ENCODE data around the gene GNAT1. TPM values are rescaled to one million over a fixed set of nuclear protein-coding genes. Genes with fewer than 3 reads are reported as not detected.
"Not testable (repeated sequence)": the region's sequence is repeated elsewhere in the genome, so short reads cannot be mapped to it uniquely, and the experiment has no call there.

Gene GNAT1
- total RNA-seq, 1 experiment from 2014 or later: 0.50 TPM

DNA sequence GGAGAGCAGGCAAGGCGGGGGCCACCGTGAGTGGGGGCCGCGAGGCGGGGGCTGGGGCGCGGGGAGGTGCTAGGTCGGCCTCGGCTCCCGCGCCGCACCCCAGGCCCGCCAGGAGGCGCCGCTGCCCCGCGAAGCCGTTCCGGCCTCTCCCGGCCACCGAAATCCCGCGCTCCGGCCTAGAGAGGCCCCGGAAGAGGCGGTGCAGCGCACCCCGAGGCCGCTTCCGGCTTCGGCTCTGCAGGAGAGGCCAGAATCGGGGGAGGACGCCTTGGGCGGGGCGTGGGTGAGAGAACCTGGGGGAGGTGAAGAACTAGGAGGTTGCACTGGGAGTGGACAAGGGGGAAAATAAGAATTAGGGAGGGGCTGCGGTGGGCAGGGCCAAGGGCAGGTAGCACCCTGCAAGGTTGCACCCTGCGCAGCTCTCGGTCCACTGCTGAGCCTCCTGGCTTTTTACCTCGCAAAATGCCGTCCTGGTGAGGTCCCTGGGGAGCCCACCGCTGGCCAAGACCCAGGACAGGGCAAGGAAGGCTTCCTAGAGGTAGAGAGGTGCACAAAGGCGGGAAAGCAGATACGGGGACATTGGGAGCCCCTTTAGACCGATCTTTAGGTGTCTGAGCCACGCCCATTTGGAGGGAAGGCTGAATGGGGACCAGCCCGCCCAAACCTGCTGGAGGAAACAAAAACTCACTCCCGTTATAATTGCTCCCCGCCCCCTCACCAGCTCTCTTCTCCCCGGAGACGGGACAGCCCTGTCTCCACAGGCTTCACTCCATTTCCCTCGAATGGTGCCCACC is 36.2 kb downstream of the GNAT1 start:
- intact Hi-C loops (cut with micrococcal nuclease; ENCODE audit: unreplicated experiment): loop anchor here (1.0 to 2.0 kb wide), 4 partner anchors 8 to 97 kb away; no protein-coding TSS in a partner anchor
- Mint-ChIP-seq H3K27ac (ENCODE audit: unreplicated experiment) (peak overlapping the region; percentile 78), H3K4me3 (ENCODE audit: unreplicated experiment) (peak overlapping the region; percentile 78), H3K27me3 (ENCODE audit: insufficient read depth, unreplicated experiment) (no peaks in the 10 kb centered on the region), H3K36me3 (ENCODE audit: insufficient read depth, unreplicated experiment) (no peaks in the 10 kb centered on the region), H3K4me1 (ENCODE audit: low read depth, unreplicated experiment) (no peaks in the 10 kb centered on the region), H3K9me3 (ENCODE audit: unreplicated experiment) (no peaks in the 10 kb centered on the region)
- ChIA-PET POLR2A (interaction anchor here (1.8 kb wide), 1 partner anchor 8 kb away, joined by 6 read pairs; the partner anchor contains the start of gene GNAI2), CTCF (interaction anchor here (0.7 to 4.2 kb wide), 10 partner anchors 8 to 37 kb away, joined by 3 to 100 read pairs (median 8); partner anchors contain the start of gene GNAI2)
- BruUV-seq (replicated peaks): TSS peak; percentile 66
- Histone ChIP-seq H3K4me1 (peaks cover 6% of the 10 kb centered on the region; the same call in 1 of the 2 replicates), H3K9me3 (no peaks in the 10 kb centered on the region), H3K36me3 (ENCODE audit: control insufficient read depth, insufficient read depth, low read length) (no peaks in the 10 kb centered on the region), H3K27me3 (replicated peaks; ENCODE audit: control insufficient read depth, insufficient read depth, low read length) (no peaks in the 10 kb centered on the region), H3K4me3 (ENCODE audit: low read depth, low read length) (peak overlapping the region; percentile 72)
- peak; percentile 97 for DNase-seq
- TF ChIP-seq, protein P1, sequence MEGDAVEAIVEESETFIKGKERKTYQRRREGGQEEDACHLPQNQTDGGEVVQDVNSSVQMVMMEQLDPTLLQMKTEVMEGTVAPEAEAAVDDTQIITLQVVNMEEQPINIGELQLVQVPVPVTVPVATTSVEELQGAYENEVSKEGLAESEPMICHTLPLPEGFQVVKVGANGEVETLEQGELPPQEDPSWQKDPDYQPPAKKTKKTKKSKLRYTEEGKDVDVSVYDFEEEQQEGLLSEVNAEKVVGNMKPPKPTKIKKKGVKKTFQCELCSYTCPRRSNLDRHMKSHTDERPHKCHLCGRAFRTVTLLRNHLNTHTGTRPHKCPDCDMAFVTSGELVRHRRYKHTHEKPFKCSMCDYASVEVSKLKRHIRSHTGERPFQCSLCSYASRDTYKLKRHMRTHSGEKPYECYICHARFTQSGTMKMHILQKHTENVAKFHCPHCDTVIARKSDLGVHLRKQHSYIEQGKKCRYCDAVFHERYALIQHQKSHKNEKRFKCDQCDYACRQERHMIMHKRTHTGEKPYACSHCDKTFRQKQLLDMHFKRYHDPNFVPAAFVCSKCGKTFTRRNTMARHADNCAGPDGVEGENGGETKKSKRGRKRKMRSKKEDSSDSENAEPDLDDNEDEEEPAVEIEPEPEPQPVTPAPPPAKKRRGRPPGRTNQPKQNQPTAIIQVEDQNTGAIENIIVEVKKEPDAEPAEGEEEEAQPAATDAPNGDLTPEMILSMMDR (IDR thresholded peaks at IDR 0.05; ENCODE audit: insufficient read depth in 1 of 2, low read depth in 1 of 2, low read length in 1 of 2, severe bottlenecking in 1 of 2, unreplicated experiment in 1 of 2): peak; percentile 62 to 82

DNA sequence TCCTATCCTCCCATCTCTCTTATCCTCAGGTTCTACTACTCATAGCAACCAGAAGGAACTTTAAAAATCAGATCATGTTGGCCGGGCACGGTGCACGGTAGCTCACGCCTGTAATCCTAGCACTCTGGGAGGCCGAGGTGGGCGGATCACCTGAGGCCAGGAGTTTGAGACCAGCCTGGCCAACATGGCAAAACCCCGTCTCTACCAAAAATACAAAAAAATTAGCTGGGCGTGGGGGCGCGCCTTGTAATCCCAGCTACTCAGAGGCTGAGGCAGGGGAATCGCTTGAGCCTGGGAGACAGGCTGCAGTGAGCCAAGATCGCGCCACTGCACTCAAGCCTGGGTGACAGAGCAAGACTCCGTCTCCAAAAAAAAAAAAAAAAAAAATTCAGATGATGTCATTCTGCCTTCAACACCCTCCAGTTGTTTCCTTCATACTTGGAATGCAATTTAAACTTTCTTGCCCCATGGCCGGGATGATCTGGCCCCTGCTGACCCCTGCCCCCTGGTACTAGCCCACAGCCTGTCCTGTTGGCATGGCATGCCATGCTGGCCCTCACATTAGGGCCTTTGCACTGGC is 36.9 kb downstream of the GNAT1 start:
- H3K36me3 Mint-ChIP-seq (ENCODE audit: insufficient read depth, unreplicated experiment); H3K4me1 Mint-ChIP-seq (ENCODE audit: low read depth, unreplicated experiment); H3K9me3 Mint-ChIP-seq (ENCODE audit: unreplicated experiment); POLR2A ChIA-PET; DNase-seq; H3K9me3 ChIP-seq; BruUV-seq (replicated peaks); H3K27me3 Mint-ChIP-seq (ENCODE audit: insufficient read depth, unreplicated experiment); intact Hi-C loops (cut with micrococcal nuclease; ENCODE audit: unreplicated experiment); H3K4me1 ChIP-seq; H3K27me3 ChIP-seq (replicated peaks; ENCODE audit: control insufficient read depth, insufficient read depth, low read length); H3K36me3 ChIP-seq (ENCODE audit: control insufficient read depth, insufficient read depth, low read length): not testable (repeated sequence)
- H3K4me3 ChIP-seq (ENCODE audit: low read depth, low read length): peak overlapping the region; percentile 49
- Mint-ChIP-seq H3K4me3 (ENCODE audit: unreplicated experiment) (peak overlapping the region; percentile 78), H3K27ac (ENCODE audit: unreplicated experiment) (peak overlapping the region; percentile 78)
- CTCF ChIA-PET: interaction anchor here (0.7 to 4.2 kb wide), 9 partner anchors 8 to 37 kb away, joined by 3 to 100 read pairs (median 8); partner anchors contain the start of gene GNAI2

DNA sequence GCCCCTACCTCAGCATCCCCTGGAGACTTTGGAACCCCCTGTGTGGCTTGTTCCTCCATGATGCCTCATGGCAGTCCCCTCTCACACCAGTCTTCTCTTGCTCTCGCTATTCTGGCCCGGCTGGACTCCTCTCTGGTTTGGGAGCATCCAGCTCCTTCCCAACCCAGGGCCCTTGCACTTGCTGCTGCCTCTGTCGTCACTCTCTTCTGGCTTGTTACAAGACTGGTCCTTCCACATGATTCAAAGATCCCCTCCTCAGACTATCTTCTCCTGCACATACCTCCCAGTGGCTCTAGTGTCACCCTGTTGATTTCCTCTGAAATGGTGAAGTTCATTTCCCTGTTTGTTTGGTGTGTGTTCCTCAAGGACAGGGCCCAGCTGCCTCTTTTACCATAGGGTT is 38.1 kb downstream of the GNAT1 start:
- intact Hi-C loops (cut with micrococcal nuclease; ENCODE audit: unreplicated experiment): no loop called here
- POLR2A ChIA-PET: no interaction called here
- Mint-ChIP-seq H3K4me3 (ENCODE audit: unreplicated experiment) (peak overlapping the region; percentile 38), H3K27me3 (ENCODE audit: insufficient read depth, unreplicated experiment) (no peaks in the 10 kb centered on the region), H3K27ac (ENCODE audit: unreplicated experiment) (no peak overlapping the region), H3K9me3 (ENCODE audit: unreplicated experiment) (no peaks in the 10 kb centered on the region), H3K4me1 (ENCODE audit: low read depth, unreplicated experiment) (no peaks in the 10 kb centered on the region), H3K36me3 (ENCODE audit: insufficient read depth, unreplicated experiment) (no peaks in the 10 kb centered on the region)
- no TSS peak for BruUV-seq (replicated peaks)
- Histone ChIP-seq H3K4me1 (peaks cover 6% of the 10 kb centered on the region; the same call in 1 of the 2 replicates), H3K4me3 (ENCODE audit: low read depth, low read length) (no peak overlapping the region), H3K36me3 (ENCODE audit: control insufficient read depth, insufficient read depth, low read length) (no peaks in the 10 kb centered on the region), H3K27me3 (replicated peaks; ENCODE audit: control insufficient read depth, insufficient read depth, low read length) (no peaks in the 10 kb centered on the region), H3K9me3 (no peaks in the 10 kb centered on the region)
- TF ChIP-seq, protein P1 (IDR thresholded peaks at IDR 0.05; ENCODE audit: insufficient read depth in 1 of 2, low read depth in 1 of 2, low read length in 1 of 2, severe bottlenecking in 1 of 2, unreplicated experiment in 1 of 2): no peak
- CTCF ChIA-PET: interaction anchor here (1.0 to 1.4 kb wide), 2 partner anchors 13 to 35 kb away, joined by 3 read pairs; no protein-coding TSS in a partner anchor
- no peak for DNase-seq
